GM21381 (cell line): Measurements from ENCODE around the gene CACNA1C.

Source experiments
- ATAC-seq: cut with Tn5 transposase; IDR thresholded peaks from one replicate; pipeline ENCODE4 v1.9.1; 2021; ENCODE audit warnings: mild to moderate bottlenecking, moderate library complexity; ENCODE audit not compliant: unreplicated experiment

Gene CACNA1C

GRCh38 chr12:2167231-2167630 is 114.4 kb downstream of the CACNA1C start:
- no peak for ATAC-seq

DNA sequence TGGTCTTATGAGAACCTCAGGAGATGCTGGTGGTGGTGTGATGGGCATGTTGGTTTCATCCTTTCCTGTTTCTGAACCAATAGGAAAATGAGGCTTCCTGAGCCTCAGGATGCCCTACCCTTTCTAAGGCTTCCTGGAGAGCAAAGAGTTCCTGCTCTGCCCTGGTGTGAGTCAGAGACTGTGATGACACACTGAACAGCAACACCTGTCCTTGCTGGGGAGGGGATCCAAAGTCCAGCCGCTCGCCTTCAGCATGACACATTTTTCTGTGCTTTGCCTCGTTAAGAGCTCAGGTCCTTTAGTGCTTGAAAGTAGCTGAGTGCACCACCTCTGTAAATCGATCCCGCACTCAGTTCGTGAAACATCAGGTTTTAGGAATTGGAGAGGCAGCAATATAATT is 116.0 kb downstream of the CACNA1C start:
- ATAC-seq = no peak

GRCh38 chr12:2169489-2169888 is 116.7 kb downstream of the CACNA1C start:
- no peak for ATAC-seq

DNA sequence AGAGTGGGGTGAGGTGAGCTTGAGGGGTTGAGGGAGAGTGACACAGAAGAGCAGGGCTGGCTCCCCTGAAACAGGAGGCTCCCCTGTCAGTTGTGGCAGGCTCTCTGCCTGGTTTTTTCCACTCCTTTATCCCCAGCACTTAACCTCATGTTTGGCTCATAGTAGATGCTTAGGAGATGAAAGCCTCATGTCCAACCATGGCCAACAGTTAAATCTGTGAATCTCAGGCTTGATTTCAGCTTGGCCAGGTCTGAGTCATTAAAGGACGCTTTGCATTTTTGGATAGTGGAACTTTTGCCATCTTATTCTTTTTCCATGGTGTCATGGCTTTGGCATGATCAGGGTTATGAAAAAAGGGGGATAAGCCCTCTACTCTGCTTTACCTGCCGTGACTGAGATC is 117.2 kb downstream of the CACNA1C start:
- no peak for ATAC-seq

DNA sequence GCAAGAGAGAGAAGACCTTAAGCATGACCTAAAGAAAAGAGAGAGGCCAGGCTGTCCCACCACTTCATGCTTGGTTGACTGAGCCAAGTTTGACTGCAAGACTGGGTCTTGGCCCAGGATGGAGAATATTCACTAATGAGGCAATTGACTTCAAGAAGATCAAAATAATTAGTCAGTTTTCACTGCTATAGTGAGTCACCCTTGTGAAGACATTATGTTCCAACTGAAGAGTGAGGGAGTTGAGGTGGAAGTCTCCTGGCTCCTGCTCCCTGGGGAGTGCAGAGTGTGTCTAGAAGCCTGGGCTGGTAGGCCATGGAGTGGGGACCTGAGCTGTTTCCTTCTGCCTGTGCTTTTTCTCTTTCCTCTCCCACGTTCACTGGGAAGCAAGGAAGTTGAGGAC is 117.6 kb downstream of the CACNA1C start:
- no peak for ATAC-seq

DNA sequence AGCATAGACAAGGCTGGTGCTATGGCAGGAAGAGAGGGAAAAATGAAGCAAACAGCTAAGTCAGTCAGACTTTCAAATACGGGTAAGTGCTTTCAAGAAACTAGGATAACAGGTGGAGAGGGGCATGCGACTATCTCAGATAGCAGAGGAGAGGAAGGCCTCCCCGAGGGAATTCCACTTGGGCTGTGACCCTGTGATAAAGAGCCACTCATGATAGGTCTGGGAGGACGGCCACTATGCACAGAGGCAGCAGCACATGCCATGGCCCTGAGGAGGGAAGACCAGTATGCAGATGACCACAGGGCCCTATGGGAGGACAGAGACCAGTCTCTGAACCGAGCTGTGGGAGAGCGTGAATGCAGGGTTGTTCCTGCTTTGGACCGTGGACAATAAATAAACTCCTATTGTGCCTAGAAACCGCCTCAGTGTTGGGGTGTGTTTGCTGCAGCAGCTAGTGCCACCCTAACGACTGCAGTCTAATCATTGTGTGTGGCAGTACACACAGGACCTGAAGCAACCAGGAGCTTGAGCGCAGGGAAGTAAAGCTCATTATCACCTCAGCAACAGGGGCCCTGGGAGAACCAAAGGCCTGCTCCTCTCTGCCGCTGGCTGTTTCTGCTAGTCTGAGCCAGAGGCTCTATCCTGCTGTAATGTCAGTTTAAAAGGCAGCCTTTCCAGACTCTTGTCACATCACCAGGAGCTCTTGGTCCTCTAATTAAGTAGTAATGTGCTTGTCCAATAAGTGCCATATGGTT is 119.1 kb downstream of the CACNA1C start:
- ATAC-seq = no peak

DNA sequence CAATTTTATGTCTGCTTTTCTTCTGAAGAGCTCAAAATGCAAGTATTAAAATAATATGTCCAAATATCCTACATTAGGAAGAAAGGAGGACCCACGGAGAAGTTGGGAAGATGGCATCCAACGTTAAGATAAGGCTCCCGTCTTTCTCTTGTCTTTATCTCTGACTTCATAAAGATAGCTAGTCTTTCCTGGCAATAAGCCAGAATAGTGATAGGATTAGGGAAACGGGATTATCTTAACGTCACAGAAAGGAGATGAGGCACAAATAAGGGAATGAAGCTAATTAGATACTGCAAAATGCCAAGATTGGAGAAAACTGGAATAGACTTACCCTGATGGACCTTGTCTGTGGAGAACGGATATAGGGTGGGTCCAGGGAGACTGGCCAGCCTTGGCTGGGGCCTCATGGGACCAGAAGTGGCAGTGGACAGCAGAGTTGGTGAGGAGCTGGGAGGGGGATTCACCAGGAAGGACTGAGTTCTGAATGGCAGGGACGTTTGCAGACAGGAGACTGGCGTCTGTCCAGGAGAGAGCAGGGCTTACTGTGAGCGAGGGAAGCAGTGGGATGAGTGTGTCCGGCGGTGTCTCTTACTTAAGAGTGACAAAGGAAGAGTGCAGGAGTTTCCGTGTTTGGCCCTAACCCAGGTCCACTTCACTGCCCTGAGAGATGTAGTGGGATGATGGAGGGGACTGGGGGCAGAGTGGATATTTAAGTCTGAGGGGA is 119.9 kb downstream of the CACNA1C start:
- ATAC-seq = no peak

DNA sequence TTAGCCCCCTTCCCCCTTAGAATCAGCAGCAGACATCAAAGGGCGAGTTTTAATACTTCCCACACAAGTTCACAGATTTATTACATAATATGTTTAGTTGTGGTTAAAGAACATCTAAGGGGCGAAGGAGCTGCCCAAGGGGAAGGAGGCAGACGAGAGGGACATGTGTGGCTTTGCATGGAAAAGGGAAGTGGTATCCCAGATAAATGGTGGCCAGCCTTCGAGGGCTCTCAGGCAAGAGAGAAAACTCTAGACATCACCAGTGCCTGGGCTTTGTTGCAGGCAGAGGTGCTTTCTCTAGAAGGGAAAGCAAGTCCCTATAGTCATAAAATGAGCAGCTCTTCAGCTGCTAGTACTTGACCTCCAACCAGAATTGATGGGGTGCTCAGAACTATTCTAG is 121.2 kb downstream of the CACNA1C start:
- no peak for ATAC-seq

DNA sequence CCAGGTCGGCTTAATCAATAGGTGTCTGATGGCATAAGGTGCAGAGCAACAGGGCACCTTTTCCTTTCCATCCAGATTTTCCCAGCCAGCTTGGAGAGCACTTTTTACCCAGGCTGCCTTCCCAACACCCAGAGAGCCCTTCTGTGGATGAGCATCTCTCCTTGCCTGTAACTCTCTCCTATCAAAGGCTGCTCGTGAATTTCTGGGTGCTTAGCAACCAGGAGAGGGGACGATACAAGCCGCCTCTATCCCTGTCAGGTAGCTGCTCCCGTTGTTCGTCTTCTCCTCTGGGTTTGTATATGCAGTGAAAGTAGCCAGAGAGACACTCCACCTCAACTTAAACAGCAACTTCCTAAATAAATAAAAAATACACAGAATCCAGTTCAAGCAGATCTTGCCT is 124.2 kb downstream of the CACNA1C start:
- no peak for ATAC-seq

- ATAC-seq = no peak
Measured at GRCh38 chr12:2177751-2178150, 125.0 kb downstream of the CACNA1C start.

DNA sequence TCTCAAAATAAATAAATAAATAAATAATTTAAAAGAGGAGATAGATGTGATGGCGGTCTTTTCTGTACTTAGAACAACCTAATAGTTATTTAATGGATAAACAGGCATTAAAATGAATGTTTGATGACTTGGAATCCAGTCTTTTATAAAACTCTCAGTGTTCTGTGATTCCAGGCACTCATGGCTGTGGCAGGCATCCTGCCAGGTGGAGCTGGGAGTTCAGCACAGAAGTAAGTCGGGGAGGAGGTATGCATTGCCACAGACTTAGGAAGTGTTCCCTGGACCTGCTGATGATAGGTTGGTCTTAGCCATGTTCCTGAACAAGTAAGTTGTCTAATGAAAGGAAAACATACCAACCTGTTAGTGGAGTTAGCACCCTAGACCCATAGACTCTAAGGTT is 126.3 kb downstream of the CACNA1C start:
- no peak for ATAC-seq

DNA sequence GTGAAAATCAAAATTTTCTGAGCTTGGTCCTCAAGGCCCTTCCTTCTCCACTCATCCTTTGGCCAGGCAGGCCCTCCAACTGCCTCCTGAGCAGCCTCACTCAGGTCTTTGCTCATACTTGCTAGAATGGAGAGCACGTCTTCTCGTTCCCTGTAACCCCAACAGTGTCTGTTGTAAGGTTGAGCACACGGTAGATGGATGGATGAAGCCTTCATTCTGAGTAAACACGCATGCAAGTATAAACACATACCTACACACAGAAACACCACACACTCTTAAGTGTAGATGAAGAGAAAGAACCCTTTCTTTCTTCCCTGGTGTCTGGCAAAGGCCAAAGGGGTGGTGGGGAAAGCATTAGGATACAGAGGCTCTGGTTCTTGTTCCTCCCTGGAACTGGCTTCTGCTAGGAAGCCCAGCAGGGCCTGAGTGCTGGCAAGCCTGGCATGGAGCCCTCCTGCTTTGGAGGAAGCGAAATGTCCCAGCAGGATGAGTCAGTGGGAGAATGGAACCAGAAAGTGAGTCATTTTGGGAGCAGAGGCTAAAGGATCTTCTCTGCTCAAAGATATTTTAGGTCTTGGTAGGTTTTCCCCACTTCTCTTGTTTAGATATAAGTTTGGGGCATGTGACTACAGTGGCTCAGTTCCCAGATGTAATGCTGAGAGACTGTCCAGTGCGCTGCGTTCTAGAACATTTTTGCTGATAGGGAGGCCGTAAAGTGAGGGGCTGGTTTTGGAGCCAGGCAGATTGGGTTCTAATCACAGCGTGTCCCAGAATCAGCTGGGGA is 127.4 kb downstream of the CACNA1C start:
- ATAC-seq = no peak

- no peak for ATAC-seq
Measured at GRCh38 chr12:2180737-2181082, 127.9 kb downstream of the CACNA1C start.

- no peak for ATAC-seq
Measured at GRCh38 chr12:2183556-2184541, 131.1 kb downstream of the CACNA1C start.

GRCh38 chr12:2185751-2186341 is 133.1 kb downstream of the CACNA1C start:
- ATAC-seq = no peak

DNA sequence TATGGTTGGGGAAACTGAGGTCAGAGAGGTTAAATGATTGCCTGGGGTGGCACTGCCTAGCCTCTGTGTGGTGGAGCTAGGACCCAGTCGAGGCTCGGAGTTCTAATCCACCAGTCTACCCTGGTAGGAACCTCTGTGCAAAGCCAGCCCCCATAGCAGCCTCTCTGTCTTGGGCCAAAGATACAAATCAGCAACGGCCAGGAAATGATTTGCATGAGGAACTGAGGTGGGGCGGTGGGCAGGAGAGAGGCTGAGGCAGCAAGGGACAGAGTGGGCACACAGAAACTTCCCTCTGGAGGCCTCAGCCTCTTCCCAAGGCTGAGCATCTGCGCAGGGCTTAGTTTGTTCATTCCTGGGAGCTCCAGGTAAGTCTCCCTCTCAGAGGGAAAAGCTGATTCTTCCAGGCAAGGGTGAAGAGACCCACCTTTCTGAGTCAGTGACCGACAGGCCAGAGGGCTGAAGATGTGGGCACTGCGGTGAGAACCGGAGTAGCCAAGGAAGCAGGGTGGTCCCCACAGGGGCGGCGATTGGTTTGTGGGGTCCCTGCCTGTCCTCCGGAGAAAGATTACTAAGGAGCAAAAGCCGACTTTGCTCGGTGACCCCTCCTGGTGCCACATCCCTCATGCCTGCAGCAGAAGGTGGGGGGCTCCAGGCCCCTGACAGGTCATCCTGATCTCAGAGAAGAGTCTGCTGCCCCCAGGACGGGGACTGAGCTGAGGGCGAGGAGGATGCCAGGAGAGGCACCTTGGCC is 134.6 kb downstream of the CACNA1C start:
- no peak for ATAC-seq

GRCh38 chr12:2190085-2190484 is 137.3 kb downstream of the CACNA1C start:
- ATAC-seq = no peak

DNA sequence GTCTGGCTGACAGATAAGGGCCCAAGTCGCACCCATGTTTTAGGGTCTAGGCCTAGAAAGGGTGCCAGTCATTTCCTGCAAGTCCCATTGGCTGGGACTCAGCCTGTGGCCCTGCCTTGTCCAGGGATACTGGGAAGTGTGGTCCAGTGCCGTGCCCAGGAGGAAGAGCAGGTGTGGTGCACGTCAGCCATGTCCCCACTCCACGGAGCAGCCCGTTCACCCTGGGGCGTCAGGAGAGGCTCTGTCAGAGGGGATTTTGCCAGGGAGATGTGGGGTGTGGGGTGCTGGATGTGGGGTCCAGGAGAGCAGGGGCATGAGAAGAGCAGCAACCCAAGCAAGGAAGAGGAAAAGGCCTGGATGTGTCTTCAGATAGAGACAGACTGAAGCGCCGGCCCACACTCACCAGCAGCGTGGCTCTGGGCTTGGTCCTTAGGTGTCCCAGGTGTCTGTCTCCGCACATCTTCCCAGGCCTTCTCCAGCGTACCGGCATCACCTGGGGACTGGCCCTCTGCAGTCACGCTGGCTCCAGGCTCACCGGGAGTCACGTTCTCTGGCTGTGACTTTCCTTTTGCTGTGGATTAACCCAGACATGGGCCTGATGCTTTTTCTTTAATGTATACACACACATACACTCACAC is 138.2 kb downstream of the CACNA1C start:
- no peak for ATAC-seq

- no peak for ATAC-seq
Measured at GRCh38 chr12:2191534-2192153, 138.9 kb downstream of the CACNA1C start.
